Suppressor macrophage (primary cell): Measurements from ENCODE around the gene TEKT5.
"Not testable (repeated sequence)": the region's sequence is repeated elsewhere in the genome, so short reads cannot be mapped to it uniquely, and the experiment has no call there.

Source experiments
- DNase-seq, 4 experiments: peaks; one replicate each; pipeline ENCODE4 v3.0.0-alpha.2; 2020 to 2022

Gene TEKT5

GRCh38 chr16:10629592-10629963, 65.2 kb downstream of the TEKT5 start:
- DNase-seq: no peak

- peak in 2 of 4 experiments; percentile 39 to 52 for DNase-seq
Measured at GRCh38 chr16:10625595-10626357, 69.0 kb downstream of the TEKT5 start.

- no peak for DNase-seq
Measured at GRCh38 chr16:10624527-10624926, 70.2 kb downstream of the TEKT5 start.

DNA sequence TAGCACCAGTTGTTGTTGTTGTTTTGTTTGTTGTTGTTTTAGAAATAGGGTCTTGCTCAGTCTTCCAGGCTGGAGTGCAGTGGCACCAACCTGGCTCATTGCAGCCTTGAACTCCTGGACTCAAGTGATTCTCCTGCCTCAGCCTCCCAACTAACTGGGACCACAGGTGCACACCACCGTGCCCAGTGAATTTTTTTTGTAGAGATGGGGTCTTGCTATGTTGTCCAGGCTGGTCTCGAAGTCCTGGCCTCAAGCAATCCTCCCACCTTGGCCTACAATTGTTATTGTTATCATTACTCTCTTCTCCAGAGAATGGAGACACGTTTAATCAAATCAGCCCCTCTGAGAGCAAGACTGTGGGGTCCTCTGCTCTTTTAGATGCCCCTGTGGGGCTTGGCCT, 71.7 kb downstream of the TEKT5 start:
- DNase-seq: no peak

DNA sequence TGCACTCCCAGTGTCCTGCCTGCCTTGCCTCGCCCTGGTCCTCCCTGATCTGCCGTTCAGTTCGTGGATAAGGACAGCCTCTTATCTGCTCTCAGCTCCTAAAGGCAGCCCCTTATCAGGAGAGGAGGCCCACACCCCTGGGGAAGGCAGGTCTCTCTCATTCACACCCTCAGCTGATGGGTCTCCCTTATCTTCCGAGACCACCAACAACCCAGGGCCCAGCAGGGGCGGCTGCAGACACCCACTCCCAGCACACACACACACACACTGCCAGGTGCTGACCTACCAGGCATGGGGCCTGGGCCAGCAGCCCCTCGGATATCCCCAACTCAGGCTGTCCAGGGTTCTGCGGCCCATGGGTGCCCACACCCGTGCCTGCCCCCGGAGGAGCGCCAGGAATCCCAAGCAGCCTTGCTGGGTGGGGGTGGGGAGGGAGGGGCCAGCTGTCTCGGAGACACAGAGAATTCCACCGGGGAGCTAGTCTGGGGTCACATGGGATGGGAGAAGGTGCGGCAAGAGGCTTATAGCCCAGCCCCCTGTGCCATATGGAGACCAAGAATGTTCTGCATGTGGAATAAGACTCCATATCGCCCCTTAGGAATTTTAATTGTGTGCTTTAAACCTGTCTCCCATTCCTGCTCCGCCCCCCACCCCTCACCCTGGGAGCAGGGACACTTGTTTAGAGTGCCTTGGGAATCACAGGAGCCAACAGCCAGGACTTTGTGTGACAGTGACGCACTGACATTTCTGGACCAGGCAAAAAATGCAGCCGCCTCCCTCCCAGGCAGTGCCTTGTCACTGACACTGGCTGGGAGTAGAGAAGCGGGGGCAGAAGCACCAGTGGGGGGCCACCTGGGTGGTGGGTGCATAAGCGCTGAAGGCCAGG, 72.5 kb downstream of the TEKT5 start:
- DNase-seq: no peak

- DNase-seq: not testable (repeated sequence)
Measured at GRCh38 chr16:10621216-10621949, 73.3 kb downstream of the TEKT5 start.

DNA sequence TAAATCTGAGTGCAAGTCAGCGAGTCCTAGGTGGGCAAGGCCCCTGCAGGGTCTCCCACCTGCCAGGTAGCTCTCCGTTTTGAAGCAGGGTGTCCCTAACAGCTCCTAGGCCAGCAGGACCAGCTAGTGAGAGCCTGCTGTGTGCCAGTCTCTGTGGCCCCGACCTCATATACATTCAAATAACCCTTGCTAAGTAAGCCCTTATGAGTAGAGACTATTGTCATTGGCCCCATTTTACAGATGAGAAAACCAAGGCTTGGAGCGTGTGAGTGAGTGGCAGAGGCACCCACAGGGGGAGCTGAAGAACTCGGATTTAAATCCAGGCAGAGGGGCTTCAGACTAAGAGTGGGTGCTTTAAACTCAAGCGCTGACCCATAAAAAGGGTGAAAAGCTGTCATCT, 74.6 kb downstream of the TEKT5 start:
- DNase-seq: no peak

DNA sequence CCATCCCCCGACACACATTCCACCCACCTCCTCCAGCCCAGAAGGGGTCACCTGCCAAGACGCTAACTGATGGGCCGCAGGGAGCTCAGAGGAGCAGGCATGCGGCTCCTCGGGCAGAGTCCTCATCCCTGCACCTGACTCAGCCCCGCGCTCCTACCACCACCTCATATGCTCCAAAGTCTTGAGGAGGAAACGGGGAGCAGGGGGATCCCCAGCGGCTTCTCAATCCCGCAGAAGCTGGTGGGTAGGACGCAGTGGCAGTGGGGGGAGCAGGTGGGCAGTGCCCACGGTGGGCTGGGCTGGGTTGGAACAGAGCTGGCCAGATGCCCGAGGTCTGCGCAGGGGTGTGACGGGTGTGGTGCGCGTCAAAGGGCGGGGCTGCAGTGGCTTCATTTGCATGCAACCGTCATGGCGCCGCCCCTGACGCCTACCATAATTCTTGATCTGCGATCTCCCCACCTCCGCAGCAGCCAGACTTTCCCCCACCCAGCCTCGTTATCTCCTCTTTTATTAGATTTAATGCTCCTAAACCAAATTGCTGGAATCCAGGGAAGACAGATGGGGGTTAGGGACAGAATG, 75.4 kb downstream of the TEKT5 start:
- peak; percentile 32 to 70 (median 40) for DNase-seq

- DNase-seq: no peak
Measured at GRCh38 chr16:10618710-10619209, 76.0 kb downstream of the TEKT5 start.

GRCh38 chr16:10617662-10618420, 76.9 kb downstream of the TEKT5 start:
- no peak for DNase-seq

DNA sequence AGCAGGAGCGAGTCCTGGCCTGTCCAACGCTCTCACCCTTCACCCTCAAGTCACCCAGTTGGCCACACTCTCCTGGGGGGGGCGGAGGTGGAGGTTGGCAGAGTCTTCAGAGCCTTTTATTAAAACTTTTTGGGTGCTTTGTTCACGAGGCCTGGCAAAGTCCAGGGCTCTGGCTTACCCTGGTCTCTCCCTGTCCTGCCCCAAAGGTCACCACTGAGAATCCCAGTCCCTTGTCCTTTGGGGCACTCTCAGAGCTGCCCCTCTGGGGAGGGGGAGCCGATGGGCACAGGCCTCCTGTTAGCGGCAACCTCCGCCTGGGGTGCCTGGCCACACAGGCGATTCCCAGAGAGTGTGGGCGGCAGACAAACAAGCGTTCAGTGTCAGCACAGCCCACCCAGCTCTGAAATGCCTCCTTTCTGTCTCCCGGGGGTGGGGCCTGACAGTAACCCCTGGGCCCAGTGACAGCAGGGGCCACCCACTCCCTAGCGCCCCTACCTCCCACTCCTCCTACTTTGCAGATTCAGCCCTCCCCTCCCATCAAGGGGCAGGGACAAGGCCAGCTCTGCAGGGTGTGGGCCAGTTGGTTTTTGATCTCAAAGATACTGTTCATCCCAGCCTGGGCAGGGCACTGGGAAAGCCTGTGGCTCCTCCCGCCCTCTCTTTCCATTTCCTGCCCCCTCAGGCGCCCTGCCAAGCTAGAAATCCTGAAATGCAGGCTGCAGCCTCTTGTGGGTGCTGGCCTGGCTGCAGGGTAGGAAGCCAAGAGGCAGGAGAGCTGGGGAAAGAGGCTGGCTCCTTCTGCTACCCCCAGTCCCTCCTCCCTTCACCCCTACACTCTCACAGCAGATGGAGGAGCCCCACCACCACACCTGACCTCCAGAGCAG, 77.7 kb downstream of the TEKT5 start:
- peak in 1 of 4 experiments; percentile 9 for DNase-seq

DNA sequence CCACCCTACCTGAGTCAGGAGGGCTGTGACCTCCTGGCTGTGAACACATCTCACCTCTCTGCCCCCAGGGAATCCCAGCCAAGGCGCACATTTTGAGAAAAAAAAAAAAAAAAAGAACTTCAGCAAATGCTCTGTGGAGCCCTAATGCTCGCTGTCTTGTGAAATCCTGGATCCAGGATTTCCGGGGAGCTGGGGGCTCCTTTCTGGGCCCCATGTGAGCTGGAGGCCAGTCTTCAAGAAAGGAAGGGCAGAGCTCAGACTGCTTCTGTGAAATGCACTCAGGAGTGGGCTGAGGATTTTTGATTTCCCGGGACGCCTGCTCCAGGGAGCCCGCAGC, 78.3 kb downstream of the TEKT5 start:
- DNase-seq: no peak

- DNase-seq: no peak
Measured at GRCh38 chr16:10614685-10615084, 80.0 kb downstream of the TEKT5 start.

- peak; percentile 9 to 57 (median 33) for DNase-seq
Measured at GRCh38 chr16:10613785-10614485, 80.8 kb downstream of the TEKT5 start.

DNA sequence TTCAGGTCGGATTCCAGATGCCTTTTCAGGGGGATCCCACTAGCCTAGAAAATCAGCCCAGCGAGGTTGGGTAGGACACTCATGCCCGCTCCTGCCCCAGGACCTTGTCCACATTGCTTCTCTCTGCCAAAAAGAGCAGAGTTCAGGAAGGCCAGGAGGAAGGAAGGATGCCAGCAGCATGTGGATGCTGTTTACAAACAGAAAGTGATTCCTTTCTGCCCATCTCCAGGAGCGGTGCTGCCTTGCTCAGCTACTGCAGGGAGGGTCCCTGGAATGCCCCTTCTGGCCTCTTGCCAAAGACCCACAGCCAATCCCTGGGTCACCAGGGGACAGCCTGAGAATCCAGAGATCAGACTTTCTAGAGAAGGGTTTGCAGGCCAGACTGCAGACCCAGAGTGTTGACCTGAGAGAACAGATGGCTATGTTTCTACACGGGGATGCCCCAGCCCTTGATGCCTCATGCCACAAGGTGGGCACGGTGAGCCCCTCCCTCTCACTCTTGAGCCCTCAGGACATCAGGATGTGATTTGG, 82.0 kb downstream of the TEKT5 start:
- no peak for DNase-seq

- peak in 2 of 4 experiments; percentile 10 to 12 for DNase-seq
Measured at GRCh38 chr16:10611825-10612342, 82.8 kb downstream of the TEKT5 start.

GRCh38 chr16:10610499-10611184, 84.1 kb downstream of the TEKT5 start:
- DNase-seq: no peak

- DNase-seq: no peak
Measured at GRCh38 chr16:10609402-10609774, 85.3 kb downstream of the TEKT5 start.
